ENCODE results near the gene KCNQ1. TPM values are rescaled to one million over a fixed set of nuclear protein-coding genes. Genes with fewer than 3 reads are reported as not detected.

The KCNQ1 gene
- total RNA-seq, 3 donors from 2014 or later = 15.5 to 44.7 (median 37.4) TPM

DNA sequence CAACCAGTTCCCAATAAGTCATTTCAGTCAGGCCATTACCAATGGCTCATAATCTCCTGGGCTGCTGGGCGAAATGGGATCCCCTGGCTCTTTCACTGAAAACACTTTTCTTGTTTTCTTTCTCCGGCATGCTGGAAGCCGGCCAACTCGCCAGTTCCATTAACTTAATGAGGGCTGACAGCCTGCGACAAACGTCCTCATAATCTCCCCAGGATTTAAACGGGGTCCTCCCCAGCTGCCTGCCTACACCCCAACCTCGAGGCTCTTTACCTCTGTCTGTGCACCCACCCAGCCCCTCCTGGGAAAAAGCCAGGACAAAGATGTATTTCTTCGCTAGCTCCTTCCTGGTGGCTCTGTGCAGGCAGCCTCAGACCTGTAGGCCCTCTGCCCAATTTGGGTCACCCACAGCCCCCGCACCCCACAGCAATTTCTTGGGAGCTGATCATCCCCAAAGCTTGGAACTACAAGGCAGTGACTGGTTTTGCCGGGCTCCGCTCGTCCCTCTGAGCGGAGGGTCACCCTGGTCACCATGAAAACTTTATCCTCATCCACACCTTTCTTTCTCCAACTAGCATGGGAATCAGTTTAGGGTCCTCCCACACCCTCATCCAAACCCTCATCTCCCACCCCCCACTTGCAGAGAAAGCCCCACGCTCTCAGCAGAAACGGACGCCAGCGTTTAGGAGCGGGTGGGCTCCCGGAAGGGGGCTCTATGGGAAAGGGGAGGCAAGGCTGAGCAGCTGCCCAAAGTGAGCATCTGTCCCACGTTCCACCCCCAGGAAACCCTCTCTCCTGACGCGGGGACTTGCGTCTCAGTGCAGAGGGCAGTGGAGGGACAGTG is 306.1 kb downstream of the KCNQ1 start:
- no peak overlapping the region for H3K4me3 ChIP-seq
- ATAC-seq (no peak), DNase-seq (peak in 2 of 3 donors; percentile 15 to 22)
- H3K36me3 ChIP-seq (ENCODE audit: low read depth) = no peaks in the 10 kb centered on the region
- H3K4me1 ChIP-seq (ENCODE audit: low read depth) = no peaks in the 10 kb centered on the region
- no peaks in the 10 kb centered on the region for H3K9me3 ChIP-seq
- intact Hi-C loops (cut with DNase I, micrococcal nuclease) = no loop called here
- TF ChIP-seq, protein P1, sequence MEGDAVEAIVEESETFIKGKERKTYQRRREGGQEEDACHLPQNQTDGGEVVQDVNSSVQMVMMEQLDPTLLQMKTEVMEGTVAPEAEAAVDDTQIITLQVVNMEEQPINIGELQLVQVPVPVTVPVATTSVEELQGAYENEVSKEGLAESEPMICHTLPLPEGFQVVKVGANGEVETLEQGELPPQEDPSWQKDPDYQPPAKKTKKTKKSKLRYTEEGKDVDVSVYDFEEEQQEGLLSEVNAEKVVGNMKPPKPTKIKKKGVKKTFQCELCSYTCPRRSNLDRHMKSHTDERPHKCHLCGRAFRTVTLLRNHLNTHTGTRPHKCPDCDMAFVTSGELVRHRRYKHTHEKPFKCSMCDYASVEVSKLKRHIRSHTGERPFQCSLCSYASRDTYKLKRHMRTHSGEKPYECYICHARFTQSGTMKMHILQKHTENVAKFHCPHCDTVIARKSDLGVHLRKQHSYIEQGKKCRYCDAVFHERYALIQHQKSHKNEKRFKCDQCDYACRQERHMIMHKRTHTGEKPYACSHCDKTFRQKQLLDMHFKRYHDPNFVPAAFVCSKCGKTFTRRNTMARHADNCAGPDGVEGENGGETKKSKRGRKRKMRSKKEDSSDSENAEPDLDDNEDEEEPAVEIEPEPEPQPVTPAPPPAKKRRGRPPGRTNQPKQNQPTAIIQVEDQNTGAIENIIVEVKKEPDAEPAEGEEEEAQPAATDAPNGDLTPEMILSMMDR (IDR thresholded peaks at IDR 0.05) = no peak

DNA sequence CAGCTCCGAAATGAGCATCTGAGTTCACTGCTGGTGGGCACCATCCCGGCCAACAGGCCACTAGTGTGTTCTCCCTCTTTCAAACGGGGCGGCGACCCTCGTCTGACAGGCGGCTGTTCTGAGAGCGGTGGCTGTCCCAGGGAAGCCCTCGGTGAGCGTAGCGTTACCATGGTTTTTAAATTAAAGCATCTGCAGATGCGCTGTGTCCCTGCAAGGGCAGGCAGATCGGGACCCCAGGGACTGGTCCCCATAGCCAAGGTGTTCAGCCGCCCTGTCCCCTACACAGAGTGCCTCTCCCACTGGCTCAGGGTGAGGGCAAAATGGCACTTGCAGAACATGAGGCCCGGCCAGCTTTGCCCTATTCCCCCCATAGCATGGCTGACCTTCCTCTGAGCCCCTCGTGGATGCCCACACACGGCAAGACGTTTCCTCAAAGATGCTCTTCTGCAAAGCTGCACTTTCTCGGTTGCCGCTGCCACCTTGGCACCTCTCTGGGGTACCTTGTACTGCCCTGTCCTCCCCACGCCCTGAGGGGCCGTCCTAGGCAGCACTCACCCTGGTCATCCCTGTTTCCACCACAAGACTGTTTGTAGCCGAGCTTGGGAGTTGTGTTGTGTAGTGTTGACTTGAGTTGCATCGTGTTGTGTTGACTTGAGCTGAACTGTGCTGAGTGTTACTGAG is 306.9 kb downstream of the KCNQ1 start:
- Histone ChIP-seq H3K4me1 (ENCODE audit: low read depth) (no peaks in the 10 kb centered on the region), H3K36me3 (ENCODE audit: low read depth) (no peaks in the 10 kb centered on the region), H3K9me3 (no peaks in the 10 kb centered on the region), H3K4me3 (no peak overlapping the region)
- ATAC-seq (no peak), DNase-seq (peak in 2 of 3 donors; percentile 7 to 32)
- TF ChIP-seq, protein P1 (IDR thresholded peaks at IDR 0.05) = no peak
- intact Hi-C loops (cut with DNase I, micrococcal nuclease) = no loop called here

DNA sequence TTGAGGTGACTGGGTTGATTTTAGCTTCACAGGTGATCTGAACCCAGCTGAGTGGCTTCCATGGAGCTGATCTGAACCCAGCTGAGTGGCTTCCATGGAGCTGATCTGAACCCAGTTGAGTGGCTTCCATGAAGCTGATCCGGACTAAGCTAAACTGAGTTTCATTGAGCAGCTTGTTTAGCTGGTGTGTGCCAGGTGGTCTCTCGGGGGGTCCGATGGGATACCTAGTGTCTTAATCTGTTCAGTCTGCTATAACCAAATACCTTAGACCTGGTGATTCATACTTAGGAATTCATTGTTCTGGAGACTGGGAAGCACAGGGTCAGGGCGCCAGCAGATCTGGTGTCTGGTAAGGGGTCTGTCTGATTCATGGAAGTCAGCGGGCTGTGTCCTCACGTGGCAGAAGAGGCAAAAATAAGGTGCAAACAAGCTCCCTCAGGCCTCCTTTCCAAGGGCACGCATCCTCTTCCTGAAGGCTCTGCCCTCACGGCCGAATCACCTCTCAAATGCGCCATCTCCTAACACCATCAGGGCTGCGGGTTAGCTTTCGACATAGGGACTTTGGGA is 307.5 kb downstream of the KCNQ1 start:
- H3K4me3 ChIP-seq = no peak overlapping the region

DNA sequence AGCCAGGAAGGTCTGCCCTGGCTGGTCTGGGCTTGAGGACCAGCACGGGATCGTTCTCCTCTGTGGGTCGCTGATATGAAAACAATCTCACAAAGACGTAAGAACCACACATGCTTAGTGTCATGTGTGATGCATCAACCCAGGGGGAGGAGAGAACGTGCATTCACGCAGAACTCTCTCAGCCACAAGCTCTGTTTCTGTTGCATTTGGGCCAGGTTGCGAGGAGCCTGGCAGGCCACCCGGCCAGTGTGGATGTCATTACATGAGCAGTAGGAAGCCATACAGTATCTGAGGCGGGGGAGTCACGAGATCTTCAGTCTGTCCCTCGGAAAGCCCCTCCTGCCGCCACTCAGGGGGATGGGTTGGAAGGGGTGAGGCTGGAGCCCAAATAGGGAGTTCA is 308.1 kb downstream of the KCNQ1 start:
- H3K4me1 ChIP-seq (ENCODE audit: low read depth) = no peaks in the 10 kb centered on the region
- H3K36me3 ChIP-seq (ENCODE audit: low read depth) = no peaks in the 10 kb centered on the region
- no peaks in the 10 kb centered on the region for H3K9me3 ChIP-seq
- DNase-seq (no peak), ATAC-seq (no peak)
- TF ChIP-seq, protein P1 (IDR thresholded peaks at IDR 0.05) = no peak
- intact Hi-C loops (cut with DNase I, micrococcal nuclease) = no loop called here
- H3K4me3 ChIP-seq = no peak overlapping the region

More for the DNA sequence above, 307.5 kb downstream of the KCNQ1 start:
- DNase-seq (no peak), ATAC-seq (no peak)
- no peaks in the 10 kb centered on the region for H3K36me3 ChIP-seq (ENCODE audit: low read depth)
- intact Hi-C loops (cut with DNase I, micrococcal nuclease) = no loop called here
- H3K9me3 ChIP-seq = no peaks in the 10 kb centered on the region
- TF ChIP-seq, protein P1 (IDR thresholded peaks at IDR 0.05) = no peak
- no peaks in the 10 kb centered on the region for H3K4me1 ChIP-seq (ENCODE audit: low read depth)

DNA sequence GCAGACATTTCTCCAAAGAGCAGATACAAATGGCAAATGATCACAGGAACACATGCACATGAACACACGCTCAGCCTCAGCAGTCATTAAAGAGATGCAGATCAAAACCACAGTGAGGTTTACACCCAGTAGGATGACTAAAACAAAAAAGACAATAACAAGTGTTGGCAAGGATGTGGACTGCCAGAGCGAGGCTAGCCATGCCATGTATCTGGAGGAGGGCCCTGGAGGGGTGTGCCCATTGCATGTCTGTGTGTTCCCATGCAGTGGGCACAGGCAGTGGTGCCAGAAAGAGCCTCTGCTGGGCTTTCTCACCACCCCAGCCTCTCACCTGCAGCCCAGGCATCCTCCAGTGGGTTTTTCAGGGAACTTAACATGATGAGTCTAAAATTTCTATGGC is 309.2 kb downstream of the KCNQ1 start:
- Histone ChIP-seq H3K36me3 (ENCODE audit: low read depth) (no peaks in the 10 kb centered on the region), H3K4me1 (ENCODE audit: low read depth) (no peaks in the 10 kb centered on the region), H3K4me3 (no peak overlapping the region), H3K9me3 (no peaks in the 10 kb centered on the region)
- DNase-seq (no peak), ATAC-seq (no peak)
- intact Hi-C loops (cut with DNase I, micrococcal nuclease) = no loop called here
- TF ChIP-seq, protein P1 (IDR thresholded peaks at IDR 0.05) = no peak
